AG04450 (cell line): ENCODE data around the gene TBC1D8. TPM values are rescaled to one million over a fixed set of nuclear protein-coding genes. Genes with fewer than 3 reads are reported as not detected.

ENCODE experiments used
- CTCF ChIA-PET: fragments of 300-600, 350-600 bp; formaldehyde crosslinking; extraction: SDS; loops from one replicate; lab custom pipeline; 2022; ENCODE audit warnings: antibody characterized with exemption, inconsistent platforms; lab: Charles Lee
- POLR2A ChIA-PET: fragments of 350-600 bp; formaldehyde crosslinking; extraction: SDS; loops from one replicate; lab custom pipeline; 2021; ENCODE audit warnings: antibody characterized with exemption, inconsistent platforms; lab: Yijun Ruan, JAX
- DNase-seq: peaks from one replicate; pipeline ENCODE4 v3.0.0-alpha.2; 2011; ENCODE audit warnings: low read depth, low spot score
- H3K27ac ChIP-seq: one replicate; pipeline ENCODE4 v1.5.1; 2012; ENCODE audit warnings: low read depth, low read length, control low read depth
- H3K27me3 ChIP-seq: one replicate; pipeline ENCODE4 v1.6.0; 2012; ENCODE audit warnings: low read length; ENCODE audit not compliant: control insufficient read depth, insufficient read depth
- H3K4me3 ChIP-seq: 2 replicates; pipeline ENCODE4 v1.5.1; 2011; ENCODE audit warnings: mild to moderate bottlenecking, low read depth, low read length, control low read depth
- H3K9me3 ChIP-seq: 2 replicates; pipeline ENCODE4 v1.5.1; 2012; ENCODE audit warnings: low read length; ENCODE audit not compliant: control insufficient read depth, insufficient read depth
- CTCF ChIP-seq: IDR thresholded peaks from 2 replicates; pipeline ENCODE4 v1.5.1; 2011; ENCODE audit warnings: low read depth, low read length, control low read depth, inconsistent platforms
- polyA plus RNA-seq: library from polyadenylated mRNA; depleted of rRNA; stranded (reverse); fragments of >200 nt; gene quantifications from 2 replicates; pipeline ENCODE4 v1.2.3, GENCODE V29; 2011

The TBC1D8 gene
- polyA plus RNA-seq, 1 experiment, result 2.5 TPM

- H3K27ac ChIP-seq, result no peak overlapping the region
- CTCF ChIA-PET, result interaction anchor here (1.0 to 1.7 kb wide), 6 partner anchors 10 to 179 kb away, joined by 3 to 9 read pairs (median 7); no protein-coding TSS in a partner anchor
- no peak for DNase-seq
- TF ChIP-seq CTCF, result no peak
- H3K27me3 ChIP-seq, result no peaks in the 10 kb centered on the region
- H3K9me3 ChIP-seq, result no peaks in the 10 kb centered on the region
- H3K4me3 ChIP-seq, result no peak overlapping the region
- POLR2A ChIA-PET, result no interaction called here
Measured at GRCh38 chr2:101026253-101026701, 124.9 kb downstream of the TBC1D8 start.

- CTCF ChIA-PET, result interaction anchor here (1.0 to 1.7 kb wide), 4 partner anchors 11 to 180 kb away, joined by 3 to 9 read pairs (median 4); no protein-coding TSS in a partner anchor
- TF ChIP-seq CTCF, result no peak
- Histone ChIP-seq H3K27me3 (no peaks in the 10 kb centered on the region), H3K4me3 (no peak overlapping the region), H3K27ac (no peak overlapping the region), H3K9me3 (no peaks in the 10 kb centered on the region)
- no peak for DNase-seq
- POLR2A ChIA-PET, result interaction anchor here (0.6 kb wide), 1 partner anchor 180 kb away, joined by 3 read pairs; no protein-coding TSS in a partner anchor
Measured at GRCh38 chr2:101025561-101025960, 125.6 kb downstream of the TBC1D8 start.

GRCh38 chr2:101023327-101024107 lies 127.7 kb downstream of the TBC1D8 start:
- DNase-seq, result no peak
- Histone ChIP-seq H3K4me3 (no peak overlapping the region), H3K9me3 (no peaks in the 10 kb centered on the region), H3K27me3 (no peaks in the 10 kb centered on the region), H3K27ac (no peak overlapping the region)
- TF ChIP-seq CTCF, result no peak
- POLR2A ChIA-PET, result no interaction called here
- CTCF ChIA-PET, result interaction anchor here (1.6 to 3.3 kb wide), 3 partner anchors 11 to 182 kb away, joined by 6 to 14 read pairs (median 7); no protein-coding TSS in a partner anchor

GRCh38 chr2:101022221-101022620 lies 129.0 kb downstream of the TBC1D8 start:
- ChIA-PET CTCF (interaction anchor here (1.3 to 3.3 kb wide), 4 partner anchors 9 to 183 kb away, joined by 3 to 14 read pairs (median 6); no protein-coding TSS in a partner anchor), POLR2A (no interaction called here)
- no peak overlapping the region for H3K4me3 ChIP-seq
- no peaks in the 10 kb centered on the region for H3K9me3 ChIP-seq
- TF ChIP-seq CTCF, result no peak
- no peak for DNase-seq
- no peak overlapping the region for H3K27ac ChIP-seq
- H3K27me3 ChIP-seq, result no peaks in the 10 kb centered on the region

GRCh38 chr2:101018934-101019333 lies 132.2 kb downstream of the TBC1D8 start:
- ChIA-PET POLR2A (no interaction called here), CTCF (interaction anchor here (0.6 to 1.1 kb wide), 2 partner anchors 17 to 170 kb away, joined by 4 read pairs; no protein-coding TSS in a partner anchor)
- no peak overlapping the region for H3K27ac ChIP-seq
- H3K27me3 ChIP-seq, result no peaks in the 10 kb centered on the region
- no peak overlapping the region for H3K4me3 ChIP-seq
- no peaks in the 10 kb centered on the region for H3K9me3 ChIP-seq
- DNase-seq, result no peak
- TF ChIP-seq CTCF, result no peak
